GM10266 (cell line): ENCODE measurements around the gene RPS6KA5.

ENCODE experiments used
- DNase-seq: peaks from one replicate; pipeline ENCODE4 v3.0.0; 2012; ENCODE audit errors: extremely low spot score
- TF ChIP-seq, protein P1 (sequence below): IDR thresholded peaks from 2 replicates; pipeline ENCODE4 v1.5.1; 2012; ENCODE audit warnings: mild to moderate bottlenecking, low read depth; ENCODE audit not compliant: control insufficient read depth, insufficient read depth; ENCODE audit errors: missing control alignments

Gene RPS6KA5

GRCh38 chr14:90803249-90803648 lies 257.2 kb downstream of the RPS6KA5 start:
- TF ChIP-seq, protein P1, sequence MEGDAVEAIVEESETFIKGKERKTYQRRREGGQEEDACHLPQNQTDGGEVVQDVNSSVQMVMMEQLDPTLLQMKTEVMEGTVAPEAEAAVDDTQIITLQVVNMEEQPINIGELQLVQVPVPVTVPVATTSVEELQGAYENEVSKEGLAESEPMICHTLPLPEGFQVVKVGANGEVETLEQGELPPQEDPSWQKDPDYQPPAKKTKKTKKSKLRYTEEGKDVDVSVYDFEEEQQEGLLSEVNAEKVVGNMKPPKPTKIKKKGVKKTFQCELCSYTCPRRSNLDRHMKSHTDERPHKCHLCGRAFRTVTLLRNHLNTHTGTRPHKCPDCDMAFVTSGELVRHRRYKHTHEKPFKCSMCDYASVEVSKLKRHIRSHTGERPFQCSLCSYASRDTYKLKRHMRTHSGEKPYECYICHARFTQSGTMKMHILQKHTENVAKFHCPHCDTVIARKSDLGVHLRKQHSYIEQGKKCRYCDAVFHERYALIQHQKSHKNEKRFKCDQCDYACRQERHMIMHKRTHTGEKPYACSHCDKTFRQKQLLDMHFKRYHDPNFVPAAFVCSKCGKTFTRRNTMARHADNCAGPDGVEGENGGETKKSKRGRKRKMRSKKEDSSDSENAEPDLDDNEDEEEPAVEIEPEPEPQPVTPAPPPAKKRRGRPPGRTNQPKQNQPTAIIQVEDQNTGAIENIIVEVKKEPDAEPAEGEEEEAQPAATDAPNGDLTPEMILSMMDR = no peak
- DNase-seq = no peak

DNA sequence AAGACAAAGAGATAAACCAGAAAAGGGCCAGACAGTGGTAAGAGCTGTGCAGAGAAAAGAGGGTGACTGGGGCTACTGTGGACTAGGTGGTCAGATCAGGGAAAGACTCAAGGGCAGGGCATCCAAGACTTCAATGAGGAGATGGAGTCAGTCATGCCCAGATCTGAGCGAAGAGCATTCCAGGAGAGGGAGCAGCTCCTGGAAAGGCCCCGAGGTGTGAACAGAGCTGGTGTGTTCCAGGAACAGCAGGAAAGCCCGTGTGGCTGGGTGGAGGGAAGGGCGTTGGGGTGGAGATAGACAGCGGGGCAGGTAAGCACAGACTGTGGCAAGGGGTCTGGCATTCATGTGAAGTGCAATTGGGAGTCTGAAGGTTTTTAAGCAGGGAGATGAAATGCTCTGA lies 261.0 kb downstream of the RPS6KA5 start:
- DNase-seq = no peak
- TF ChIP-seq, protein P1 = no peak

GRCh38 chr14:90797919-90798318 lies 262.5 kb downstream of the RPS6KA5 start:
- no peak for DNase-seq

More at GRCh38 chr14:90797919-90798318, 262.5 kb downstream of the RPS6KA5 start:
- TF ChIP-seq, protein P1 = no peak
